ENCODE data around the gene CCDC102A.

Gene CCDC102A

DNA sequence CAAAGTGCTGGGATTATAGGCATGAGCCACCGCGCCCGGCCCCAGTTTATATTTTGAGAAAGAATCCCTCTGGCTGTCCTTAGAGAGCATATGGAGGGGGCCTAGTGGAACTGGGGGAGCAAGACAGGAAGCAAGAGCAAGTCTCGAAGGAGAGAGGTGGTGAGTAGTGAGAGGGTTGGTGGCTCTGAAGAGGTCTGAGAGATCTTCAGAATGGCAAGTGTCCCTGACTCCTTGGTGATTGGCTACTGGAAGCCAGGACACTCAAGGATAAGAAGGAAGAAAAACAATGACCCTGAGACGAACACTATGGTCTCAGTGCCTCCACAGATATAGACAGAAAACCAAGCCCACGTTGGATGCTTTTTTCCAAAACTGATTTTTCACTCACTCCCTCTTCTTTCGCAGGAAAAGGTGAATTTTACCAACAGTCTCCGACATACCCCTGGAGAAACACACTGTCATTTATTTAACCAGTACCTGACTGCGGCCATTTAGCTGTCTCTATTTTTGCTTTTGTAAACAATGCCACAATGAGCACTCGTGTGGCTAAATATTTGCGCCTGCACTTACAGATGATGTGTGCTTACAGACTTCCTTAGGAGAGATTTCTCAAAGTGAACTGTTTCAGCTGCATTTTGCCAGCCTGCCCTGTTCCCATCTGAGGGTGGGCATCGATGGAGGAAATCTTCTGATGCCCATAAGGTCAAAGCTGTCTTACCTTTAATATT is 34.2 kb downstream of the CCDC102A start:
- H3K4me1 ChIP-seq (ENCODE audit: control insufficient read depth, insufficient read depth, low read length) = no peaks in the 10 kb centered on the region
- TF ChIP-seq ZNF184 (tag by site-specific recombination; IDR thresholded peaks at IDR 0.05) (no peak), GLIS2 (tag by site-specific recombination; IDR thresholded peaks at IDR 0.05) (no peak), ZNF350 (tag by site-specific recombination; IDR thresholded peaks at IDR 0.05) (no peak), ZNF19 (tag by site-specific recombination; IDR thresholded peaks at IDR 0.05; ENCODE audit: low read depth) (no peak), MZF1 (tag by site-specific recombination; IDR thresholded peaks at IDR 0.05; ENCODE audit: borderline replicate concordance) (no peak), ZBTB48 (tag by site-specific recombination; IDR thresholded peaks at IDR 0.05) (no peak), ZNF211 (tag by site-specific recombination; IDR thresholded peaks at IDR 0.05; ENCODE audit: low read depth) (no peak), ZNF423 (tag by site-specific recombination; IDR thresholded peaks at IDR 0.05) (no peak), ZNF610 (tag by site-specific recombination; IDR thresholded peaks at IDR 0.05; ENCODE audit: borderline replicate concordance) (no peak), ZNF214 (tag by site-specific recombination; IDR thresholded peaks at IDR 0.05; ENCODE audit: borderline replicate concordance) (no peak)
- TF ChIP-seq, protein P1, sequence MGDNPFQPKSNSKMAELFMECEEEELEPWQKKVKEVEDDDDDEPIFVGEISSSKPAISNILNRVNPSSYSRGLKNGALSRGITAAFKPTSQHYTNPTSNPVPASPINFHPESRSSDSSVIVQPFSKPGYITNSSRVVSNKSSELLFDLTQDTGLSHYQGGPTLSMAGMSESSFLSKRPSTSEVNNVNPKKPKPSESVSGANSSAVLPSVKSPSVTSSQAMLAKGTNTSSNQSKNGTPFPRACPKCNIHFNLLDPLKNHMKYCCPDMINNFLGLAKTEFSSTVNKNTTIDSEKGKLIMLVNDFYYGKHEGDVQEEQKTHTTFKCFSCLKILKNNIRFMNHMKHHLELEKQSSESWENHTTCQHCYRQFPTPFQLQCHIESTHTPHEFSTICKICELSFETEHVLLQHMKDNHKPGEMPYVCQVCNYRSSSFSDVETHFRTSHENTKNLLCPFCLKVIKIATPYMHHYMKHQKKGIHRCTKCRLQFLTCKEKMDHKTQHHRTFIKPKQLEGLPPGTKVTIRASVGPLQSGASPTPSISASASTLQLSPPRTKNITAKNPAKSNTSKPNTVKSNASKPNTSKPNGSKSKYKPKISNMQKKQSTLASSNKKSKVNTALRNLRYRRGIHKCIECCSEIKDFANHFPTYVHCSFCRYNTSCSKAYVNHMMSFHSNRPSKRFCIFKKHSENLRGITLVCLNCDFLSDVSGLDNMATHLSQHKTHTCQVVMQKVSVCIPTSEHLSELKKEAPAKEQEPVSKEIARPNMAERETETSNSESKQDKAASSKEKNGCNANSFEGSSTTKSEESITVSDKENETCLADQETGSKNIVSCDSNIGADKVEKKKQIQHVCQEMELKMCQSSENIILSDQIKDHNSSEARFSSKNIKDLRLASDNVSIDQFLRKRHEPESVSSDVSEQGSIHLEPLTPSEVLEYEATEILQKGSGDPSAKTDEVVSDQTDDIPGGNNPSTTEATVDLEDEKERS (tag by site-specific recombination; IDR thresholded peaks at IDR 0.05) = no peak
- TF ChIP-seq, protein P2, sequence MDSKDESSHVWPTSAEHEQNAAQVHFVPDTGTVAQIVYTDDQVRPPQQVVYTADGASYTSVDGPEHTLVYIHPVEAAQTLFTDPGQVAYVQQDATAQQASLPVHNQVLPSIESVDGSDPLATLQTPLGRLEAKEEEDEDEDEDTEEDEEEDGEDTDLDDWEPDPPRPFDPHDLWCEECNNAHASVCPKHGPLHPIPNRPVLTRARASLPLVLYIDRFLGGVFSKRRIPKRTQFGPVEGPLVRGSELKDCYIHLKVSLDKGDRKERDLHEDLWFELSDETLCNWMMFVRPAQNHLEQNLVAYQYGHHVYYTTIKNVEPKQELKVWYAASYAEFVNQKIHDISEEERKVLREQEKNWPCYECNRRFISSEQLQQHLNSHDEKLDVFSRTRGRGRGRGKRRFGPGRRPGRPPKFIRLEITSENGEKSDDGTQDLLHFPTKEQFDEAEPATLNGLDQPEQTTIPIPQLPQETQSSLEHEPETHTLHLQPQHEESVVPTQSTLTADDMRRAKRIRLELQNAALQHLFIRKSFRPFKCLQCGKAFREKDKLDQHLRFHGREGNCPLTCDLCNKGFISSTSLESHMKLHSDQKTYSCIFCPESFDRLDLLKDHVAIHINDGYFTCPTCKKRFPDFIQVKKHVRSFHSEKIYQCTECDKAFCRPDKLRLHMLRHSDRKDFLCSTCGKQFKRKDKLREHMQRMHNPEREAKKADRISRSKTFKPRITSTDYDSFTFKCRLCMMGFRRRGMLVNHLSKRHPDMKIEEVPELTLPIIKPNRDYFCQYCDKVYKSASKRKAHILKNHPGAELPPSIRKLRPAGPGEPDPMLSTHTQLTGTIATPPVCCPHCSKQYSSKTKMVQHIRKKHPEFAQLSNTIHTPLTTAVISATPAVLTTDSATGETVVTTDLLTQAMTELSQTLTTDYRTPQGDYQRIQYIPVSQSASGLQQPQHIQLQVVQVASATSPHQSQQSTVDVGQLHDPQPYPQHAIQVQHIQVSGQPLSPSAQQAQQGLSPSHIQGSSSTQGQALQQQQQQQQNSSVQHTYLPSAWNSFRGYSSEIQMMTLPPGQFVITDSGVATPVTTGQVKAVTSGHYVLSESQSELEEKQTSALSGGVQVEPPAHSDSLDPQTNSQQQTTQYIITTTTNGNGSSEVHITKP (tag by site-specific recombination; IDR thresholded peaks at IDR 0.05) = no peak
- ChIA-PET POLR2A (interaction anchor here (0.7 kb wide), 1 partner anchor 10 kb away, joined by 5 read pairs; no protein-coding TSS in a partner anchor), CTCF (no interaction called here)
- no peaks in the 10 kb centered on the region for H3K9me3 ChIP-seq (ENCODE audit: control insufficient read depth, insufficient read depth, low read depth, low read length)
- H3K27ac ChIP-seq (ENCODE audit: extremely low read depth, low read depth, low read length) = no peak overlapping the region
- no peaks in the 10 kb centered on the region for H3K36me3 ChIP-seq (ENCODE audit: control insufficient read depth in 2 of 2, insufficient read depth in 1 of 2, low read length in 2 of 2)
- H3K4me3 ChIP-seq (ENCODE audit: low read depth, low read length) = no peak overlapping the region

DNA sequence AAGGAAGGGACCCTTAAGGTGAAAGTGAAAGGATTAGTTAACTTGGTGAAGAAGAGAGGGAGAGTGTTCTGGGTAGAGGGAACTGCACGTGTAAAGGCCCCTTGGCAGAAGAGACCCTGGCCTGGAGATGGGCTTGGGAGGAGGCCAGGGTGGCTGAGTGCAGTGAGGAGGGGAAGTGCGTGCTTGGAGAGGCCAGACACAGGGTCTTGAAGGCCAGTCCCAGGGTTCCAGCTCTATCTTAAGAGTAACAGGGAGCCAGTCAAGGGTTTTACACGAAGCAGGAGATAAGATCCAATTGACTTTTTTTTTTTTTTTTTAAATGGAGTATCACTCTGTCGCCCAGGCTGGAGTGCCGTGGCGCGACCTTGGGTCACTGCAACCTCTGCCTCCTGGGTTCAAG is 34.9 kb downstream of the CCDC102A start:
- TF ChIP-seq, protein P3, sequence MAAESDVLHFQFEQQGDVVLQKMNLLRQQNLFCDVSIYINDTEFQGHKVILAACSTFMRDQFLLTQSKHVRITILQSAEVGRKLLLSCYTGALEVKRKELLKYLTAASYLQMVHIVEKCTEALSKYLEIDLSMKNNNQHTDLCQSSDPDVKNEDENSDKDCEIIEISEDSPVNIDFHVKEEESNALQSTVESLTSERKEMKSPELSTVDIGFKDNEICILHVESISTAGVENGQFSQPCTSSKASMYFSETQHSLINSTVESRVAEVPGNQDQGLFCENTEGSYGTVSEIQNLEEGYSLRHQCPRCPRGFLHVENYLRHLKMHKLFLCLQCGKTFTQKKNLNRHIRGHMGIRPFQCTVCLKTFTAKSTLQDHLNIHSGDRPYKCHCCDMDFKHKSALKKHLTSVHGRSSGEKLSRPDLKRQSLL (tag by site-specific recombination; IDR thresholded peaks at IDR 0.05) = no peak
- no peak for TF ChIP-seq KLF9 (tag by site-specific recombination; IDR thresholded peaks at IDR 0.05; ENCODE audit: low read depth)
- no peak for TF ChIP-seq ZFP41 (tag by site-specific recombination; IDR thresholded peaks at IDR 0.05; ENCODE audit: borderline replicate concordance)
- no peak for TF ChIP-seq ZNF292 (tag by site-specific recombination; IDR thresholded peaks at IDR 0.05; ENCODE audit: borderline replicate concordance, low read depth)
- no peak for TF ChIP-seq ZNF239 (tag by site-specific recombination; IDR thresholded peaks at IDR 0.05)
- TF ChIP-seq ZFHX2 (tag by site-specific recombination; conservative IDR thresholded peaks at IDR 0.05) = no peak
- TF ChIP-seq ZNF707 (tag by site-specific recombination; IDR thresholded peaks at IDR 0.05) = no peak
- no peak for TF ChIP-seq ZNF394 (tag by site-specific recombination; IDR thresholded peaks at IDR 0.05; ENCODE audit: borderline replicate concordance)
- TF ChIP-seq, protein P4, sequence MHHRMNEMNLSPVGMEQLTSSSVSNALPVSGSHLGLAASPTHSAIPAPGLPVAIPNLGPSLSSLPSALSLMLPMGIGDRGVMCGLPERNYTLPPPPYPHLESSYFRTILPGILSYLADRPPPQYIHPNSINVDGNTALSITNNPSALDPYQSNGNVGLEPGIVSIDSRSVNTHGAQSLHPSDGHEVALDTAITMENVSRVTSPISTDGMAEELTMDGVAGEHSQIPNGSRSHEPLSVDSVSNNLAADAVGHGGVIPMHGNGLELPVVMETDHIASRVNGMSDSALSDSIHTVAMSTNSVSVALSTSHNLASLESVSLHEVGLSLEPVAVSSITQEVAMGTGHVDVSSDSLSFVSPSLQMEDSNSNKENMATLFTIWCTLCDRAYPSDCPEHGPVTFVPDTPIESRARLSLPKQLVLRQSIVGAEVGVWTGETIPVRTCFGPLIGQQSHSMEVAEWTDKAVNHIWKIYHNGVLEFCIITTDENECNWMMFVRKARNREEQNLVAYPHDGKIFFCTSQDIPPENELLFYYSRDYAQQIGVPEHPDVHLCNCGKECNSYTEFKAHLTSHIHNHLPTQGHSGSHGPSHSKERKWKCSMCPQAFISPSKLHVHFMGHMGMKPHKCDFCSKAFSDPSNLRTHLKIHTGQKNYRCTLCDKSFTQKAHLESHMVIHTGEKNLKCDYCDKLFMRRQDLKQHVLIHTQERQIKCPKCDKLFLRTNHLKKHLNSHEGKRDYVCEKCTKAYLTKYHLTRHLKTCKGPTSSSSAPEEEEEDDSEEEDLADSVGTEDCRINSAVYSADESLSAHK (tag by site-specific recombination; IDR thresholded peaks at IDR 0.05) = no peak
- H3K4me1 ChIP-seq (ENCODE audit: control insufficient read depth, insufficient read depth, low read length) = no peaks in the 10 kb centered on the region
- POLR2A ChIA-PET = interaction anchor here (0.7 kb wide), 1 partner anchor 11 kb away, joined by 5 read pairs; no protein-coding TSS in a partner anchor
- no peak overlapping the region for H3K4me3 ChIP-seq (ENCODE audit: low read depth, low read length)
- H3K27ac ChIP-seq (ENCODE audit: extremely low read depth, low read depth, low read length) = no peak overlapping the region
- CTCF ChIA-PET = interaction anchor here (0.6 kb wide), 1 partner anchor 695 kb away, joined by 4 read pairs; no protein-coding TSS in a partner anchor
- no peaks in the 10 kb centered on the region for H3K36me3 ChIP-seq (ENCODE audit: control insufficient read depth in 2 of 2, insufficient read depth in 1 of 2, low read length in 2 of 2)
- no peaks in the 10 kb centered on the region for H3K9me3 ChIP-seq (ENCODE audit: control insufficient read depth, insufficient read depth, low read depth, low read length)

All from HEK293 (cell line).